GM12878 (cell line): ENCODE data around the gene CATSPER3.

Experiments used
- BACH1 ChIP-seq: fragments of 450-650 bp; IDR thresholded peaks from 2 replicates; pipeline ENCODE4 v1.6.1; 2017; ENCODE audit warnings: mild to moderate bottlenecking, borderline replicate concordance
- CTCF ChIP-seq, 3 experiments: IDR thresholded peaks in 2 of 3; conservative IDR thresholded peaks in 1 of 3; 2 replicates each; pipeline ENCODE4 v1.5.1; 2011; ENCODE audit warnings: low read depth in 3 of 3, low read length in 3 of 3, mild to moderate bottlenecking in 3 of 3, control low read depth in 2 of 3, moderate library complexity in 2 of 3, inconsistent platforms in 1 of 3, mixed read lengths in 1 of 3; ENCODE audit not compliant: control insufficient read depth in 2 of 3, insufficient read depth in 1 of 3; ENCODE audit errors: extremely low read depth in 1 of 3
- GABPA ChIP-seq: IDR thresholded peaks from 2 replicates; pipeline ENCODE4 v1.6.1; 2014; ENCODE audit warnings: antibody characterized with exemption, low read depth, mild to moderate bottlenecking, inconsistent platforms
- POLR2A ChIP-seq: IDR thresholded peaks from 2 replicates; pipeline ENCODE4 v1.6.1; 2011; ENCODE audit warnings: low read depth, mild to moderate bottlenecking, low read length
- ZNF24 ChIP-seq: fragments of 450-650 bp; IDR thresholded peaks from 2 replicates; pipeline ENCODE4 v1.6.1; 2017; ENCODE audit warnings: antibody characterized with exemption, mild to moderate bottlenecking

- TF ChIP-seq CTCF (IDR thresholded peaks at IDR 0.05 in 2 of 3, conservative IDR thresholded peaks at IDR 0.05 in 1 of 3; ENCODE audit: control insufficient read depth in 2 of 3, extremely low read depth in 1 of 3, insufficient read depth in 1 of 3, low read depth in 3 of 3, low read length in 3 of 3) (no peak), GABPA (no peak), BACH1 (no peak), POLR2A (no peak), ZNF24 (no peak)
Measured at GRCh38 chr5:135013445-135013844, 45.7 kb downstream of the CATSPER3 start.
